ENCODE measurements around the gene NKX2-1. TPM values are rescaled to one million over a fixed set of nuclear protein-coding genes. Genes with fewer than 3 reads are reported as not detected.

Gene NKX2-1
- polyA plus RNA-seq, 1 donor (not counting 4 experiments of a cell fraction or from before 2014, with no cell fraction given) = not detected

GRCh38 chr14:36485773-36486172 is 34.3 kb downstream of the NKX2-1 start:
- DNase-seq (ENCODE audit: low read depth, low spot score) = no peak
- H3K27me3 ChIP-seq (ENCODE audit: control insufficient read depth, extremely low read depth, insufficient read depth, low read length) = peaks cover 8% of the 10 kb centered on the region
- H3K4me1 ChIP-seq (ENCODE audit: control insufficient read depth, extremely low read depth, insufficient read depth, low read length) = no peaks in the 10 kb centered on the region
- H3K4me2 ChIP-seq (ENCODE audit: control insufficient read depth, extremely low read depth, insufficient read depth, low read depth, low read length) = no peak overlapping the region
- FAIRE-seq = no peak
- no peak overlapping the region for H3K9ac ChIP-seq (ENCODE audit: control insufficient read depth, extremely low read depth, insufficient read depth, low read length)
- H3K9me1 ChIP-seq (ENCODE audit: control insufficient read depth, extremely low read depth, insufficient read depth, low read length) = no peaks in the 10 kb centered on the region
- H3K79me2 ChIP-seq (ENCODE audit: control insufficient read depth, insufficient read depth, low read length) = no peaks in the 10 kb centered on the region
- H3K27ac ChIP-seq (ENCODE audit: control insufficient read depth, insufficient read depth, low read length) = no peak overlapping the region
- no peak overlapping the region for H3K4me3 ChIP-seq (ENCODE audit: control insufficient read depth in 2 of 3, extremely low read depth in 1 of 3, insufficient read depth in 2 of 3, low read depth in 1 of 3, low read length in 3 of 3)
- dilution Hi-C loops (cut with MboI; ENCODE audit: extremely low pct_ligation_motif_present, low sequenced_read_pairs) = no loop called here
- no peak for TF ChIP-seq EZH2 (IDR thresholded peaks at IDR 0.05; ENCODE audit: low read length)
- TF ChIP-seq CTCF (optimal IDR thresholded peaks at IDR 0.05 in 1 of 3, IDR thresholded peaks at IDR 0.05 in 1 of 3, conservative IDR thresholded peaks at IDR 0.05 in 1 of 3; ENCODE audit: extremely low read depth in 1 of 3, insufficient read depth in 2 of 3, low read length in 3 of 3) = no peak
- no peaks in the 10 kb centered on the region for H3K9me3 ChIP-seq (ENCODE audit: control insufficient read depth, low read depth, low read length)
- H3K36me3 ChIP-seq (ENCODE audit: control insufficient read depth in 2 of 2, extremely low read depth in 1 of 2, insufficient read depth in 2 of 2, low read length in 2 of 2) = no peaks in the 10 kb centered on the region
- no peak overlapping the region for H2AFZ ChIP-seq (ENCODE audit: control insufficient read depth, low read length)
- H4K20me1 ChIP-seq (ENCODE audit: control insufficient read depth, extremely low read depth, insufficient read depth, low read length) = no peaks in the 10 kb centered on the region

GRCh38 chr14:36479344-36479743 is 40.7 kb downstream of the NKX2-1 start:
- Histone ChIP-seq H3K4me3 (ENCODE audit: control insufficient read depth in 2 of 3, extremely low read depth in 1 of 3, insufficient read depth in 2 of 3, low read depth in 1 of 3, low read length in 3 of 3) (no peak overlapping the region), H3K36me3 (ENCODE audit: control insufficient read depth in 2 of 2, extremely low read depth in 1 of 2, insufficient read depth in 2 of 2, low read length in 2 of 2) (no peaks in the 10 kb centered on the region), H3K4me2 (ENCODE audit: control insufficient read depth, extremely low read depth, insufficient read depth, low read depth, low read length) (peak overlapping the region; percentile 7), H3K9me3 (ENCODE audit: control insufficient read depth, low read depth, low read length) (no peaks in the 10 kb centered on the region), H3K9ac (ENCODE audit: control insufficient read depth, extremely low read depth, insufficient read depth, low read length) (no peak overlapping the region), H3K27me3 (ENCODE audit: control insufficient read depth, extremely low read depth, insufficient read depth, low read length) (no peaks in the 10 kb centered on the region), H3K9me1 (ENCODE audit: control insufficient read depth, extremely low read depth, insufficient read depth, low read length) (no peaks in the 10 kb centered on the region), H3K27ac (ENCODE audit: control insufficient read depth, insufficient read depth, low read length) (peak overlapping the region; percentile 10), H4K20me1 (ENCODE audit: control insufficient read depth, extremely low read depth, insufficient read depth, low read length) (no peaks in the 10 kb centered on the region), H3K4me1 (ENCODE audit: control insufficient read depth, extremely low read depth, insufficient read depth, low read length) (peaks cover 7% of the 10 kb centered on the region), H2AFZ (ENCODE audit: control insufficient read depth, low read length) (no peak overlapping the region), H3K79me2 (ENCODE audit: control insufficient read depth, insufficient read depth, low read length) (no peaks in the 10 kb centered on the region)
- no peak for TF ChIP-seq CTCF (optimal IDR thresholded peaks at IDR 0.05 in 1 of 3, IDR thresholded peaks at IDR 0.05 in 1 of 3, conservative IDR thresholded peaks at IDR 0.05 in 1 of 3; ENCODE audit: extremely low read depth in 1 of 3, insufficient read depth in 2 of 3, low read length in 3 of 3)
- TF ChIP-seq EZH2 (IDR thresholded peaks at IDR 0.05; ENCODE audit: low read length) = no peak
- DNase-seq (ENCODE audit: low read depth, low spot score) (no peak), FAIRE-seq (no peak)
- dilution Hi-C loops (cut with MboI; ENCODE audit: extremely low pct_ligation_motif_present, low sequenced_read_pairs) = no loop called here
